GM12874 (cell line): ENCODE measurements around the gene IGDCC3.

Experiments used
- TF ChIP-seq, protein P1 (sequence below): IDR thresholded peaks from 2 replicates; pipeline ENCODE4 v1.5.1; 2011; ENCODE audit warnings: low read depth, mild to moderate bottlenecking, control low read depth, low read length, moderate library complexity; ENCODE audit not compliant: insufficient read depth

IGDCC3 gene

DNA sequence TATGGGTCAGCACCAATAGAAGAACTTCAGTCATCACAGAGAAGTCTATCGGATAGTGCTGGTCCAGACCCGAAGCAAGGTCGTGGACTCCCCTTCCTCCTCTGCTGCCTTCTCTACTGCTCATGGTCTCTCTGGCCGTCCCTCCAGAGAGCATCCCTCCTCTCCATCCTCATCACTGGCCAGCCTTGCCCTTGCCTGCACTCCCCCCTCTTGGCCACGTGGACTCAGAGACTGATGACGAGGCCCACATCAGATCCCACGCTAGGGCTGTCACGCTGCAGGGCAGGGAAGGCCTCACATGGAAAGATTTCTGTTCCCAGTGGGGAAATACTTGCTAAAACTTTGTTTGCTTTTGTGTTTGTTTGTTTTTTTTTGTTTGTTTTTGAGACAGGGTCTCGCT, 35.3 kb downstream of the IGDCC3 start:
- TF ChIP-seq, protein P1, sequence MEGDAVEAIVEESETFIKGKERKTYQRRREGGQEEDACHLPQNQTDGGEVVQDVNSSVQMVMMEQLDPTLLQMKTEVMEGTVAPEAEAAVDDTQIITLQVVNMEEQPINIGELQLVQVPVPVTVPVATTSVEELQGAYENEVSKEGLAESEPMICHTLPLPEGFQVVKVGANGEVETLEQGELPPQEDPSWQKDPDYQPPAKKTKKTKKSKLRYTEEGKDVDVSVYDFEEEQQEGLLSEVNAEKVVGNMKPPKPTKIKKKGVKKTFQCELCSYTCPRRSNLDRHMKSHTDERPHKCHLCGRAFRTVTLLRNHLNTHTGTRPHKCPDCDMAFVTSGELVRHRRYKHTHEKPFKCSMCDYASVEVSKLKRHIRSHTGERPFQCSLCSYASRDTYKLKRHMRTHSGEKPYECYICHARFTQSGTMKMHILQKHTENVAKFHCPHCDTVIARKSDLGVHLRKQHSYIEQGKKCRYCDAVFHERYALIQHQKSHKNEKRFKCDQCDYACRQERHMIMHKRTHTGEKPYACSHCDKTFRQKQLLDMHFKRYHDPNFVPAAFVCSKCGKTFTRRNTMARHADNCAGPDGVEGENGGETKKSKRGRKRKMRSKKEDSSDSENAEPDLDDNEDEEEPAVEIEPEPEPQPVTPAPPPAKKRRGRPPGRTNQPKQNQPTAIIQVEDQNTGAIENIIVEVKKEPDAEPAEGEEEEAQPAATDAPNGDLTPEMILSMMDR = no peak

DNA sequence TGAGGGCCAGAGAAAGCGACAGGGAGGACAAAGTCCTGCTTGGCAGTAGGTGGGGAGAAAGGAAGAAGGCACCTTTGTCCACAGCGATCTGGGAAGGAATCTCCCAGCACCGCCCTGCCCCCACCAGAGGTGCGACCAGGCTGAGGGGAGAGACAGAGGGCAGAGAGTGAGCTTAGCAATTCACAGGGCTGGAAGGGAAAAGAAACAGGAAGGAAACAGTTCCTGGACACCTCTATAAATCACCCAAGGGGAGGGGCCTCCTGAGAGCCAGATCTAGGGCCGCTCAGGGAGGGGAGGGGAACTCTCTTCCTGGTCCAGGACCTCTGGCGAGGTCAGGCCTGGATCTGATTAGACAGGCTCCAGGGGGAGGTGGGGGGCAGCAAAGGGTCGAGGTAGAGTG, 37.9 kb downstream of the IGDCC3 start:
- TF ChIP-seq, protein P1 = no peak

DNA sequence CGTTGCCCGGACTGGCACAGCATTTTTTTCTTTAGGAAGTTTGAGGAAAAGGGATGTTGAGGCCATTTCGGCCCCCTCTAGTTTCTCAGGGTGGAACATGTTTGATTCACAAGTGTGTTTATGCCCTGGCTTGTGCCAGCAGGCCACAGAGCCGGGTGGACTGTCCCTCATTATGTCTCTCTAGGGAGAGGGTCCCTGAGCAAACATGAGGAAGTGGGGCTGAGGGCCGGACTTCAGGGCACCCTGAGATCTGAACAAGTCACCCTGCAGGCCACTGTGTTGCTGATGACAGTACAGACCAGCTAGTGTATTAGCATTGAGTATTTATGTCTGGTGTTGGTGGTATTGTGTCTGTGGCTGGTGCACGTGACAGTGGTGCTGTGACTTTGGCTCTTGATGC, 38.4 kb downstream of the IGDCC3 start:
- TF ChIP-seq, protein P1 = no peak

DNA sequence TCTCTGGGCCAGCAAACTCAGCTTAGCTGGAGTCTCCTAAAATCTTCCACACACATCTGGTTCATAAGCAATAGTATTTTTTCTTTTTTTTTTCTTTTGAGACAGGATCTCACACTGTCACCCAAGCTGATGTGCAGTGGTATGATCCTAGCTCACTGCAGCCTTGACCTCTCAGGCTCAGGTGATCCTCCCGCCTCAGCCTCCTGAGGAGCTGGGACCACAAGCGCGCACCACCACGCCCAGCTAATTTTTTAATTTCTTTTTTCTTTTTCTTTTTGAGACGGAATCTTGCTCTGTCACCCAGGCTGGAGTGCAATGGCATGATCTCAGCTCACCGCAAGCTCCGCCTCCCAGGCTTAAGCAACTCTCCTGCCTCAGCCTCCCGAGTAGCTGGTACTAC, 39.0 kb downstream of the IGDCC3 start:
- TF ChIP-seq, protein P1 = no peak

DNA sequence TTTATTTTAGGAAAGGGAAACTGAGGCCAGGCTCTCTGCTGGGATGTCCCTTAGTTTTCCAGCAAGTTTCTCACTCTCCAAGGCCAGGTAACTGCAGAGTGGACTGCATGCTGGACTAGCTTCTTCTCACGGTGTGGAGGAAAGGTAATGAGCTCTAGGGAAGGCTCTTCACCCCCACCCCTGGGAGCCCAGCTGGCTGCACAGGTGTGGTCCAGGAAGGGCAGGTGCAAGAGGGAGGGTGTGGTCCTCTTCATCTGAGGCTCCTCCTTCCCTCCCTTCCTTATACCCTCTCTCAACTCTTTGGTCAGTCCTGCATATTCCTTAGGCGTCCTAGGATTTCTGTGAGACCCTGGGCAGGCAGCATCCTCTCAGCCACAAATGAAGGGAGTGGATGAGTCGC, 39.4 kb downstream of the IGDCC3 start:
- TF ChIP-seq, protein P1 = no peak

DNA sequence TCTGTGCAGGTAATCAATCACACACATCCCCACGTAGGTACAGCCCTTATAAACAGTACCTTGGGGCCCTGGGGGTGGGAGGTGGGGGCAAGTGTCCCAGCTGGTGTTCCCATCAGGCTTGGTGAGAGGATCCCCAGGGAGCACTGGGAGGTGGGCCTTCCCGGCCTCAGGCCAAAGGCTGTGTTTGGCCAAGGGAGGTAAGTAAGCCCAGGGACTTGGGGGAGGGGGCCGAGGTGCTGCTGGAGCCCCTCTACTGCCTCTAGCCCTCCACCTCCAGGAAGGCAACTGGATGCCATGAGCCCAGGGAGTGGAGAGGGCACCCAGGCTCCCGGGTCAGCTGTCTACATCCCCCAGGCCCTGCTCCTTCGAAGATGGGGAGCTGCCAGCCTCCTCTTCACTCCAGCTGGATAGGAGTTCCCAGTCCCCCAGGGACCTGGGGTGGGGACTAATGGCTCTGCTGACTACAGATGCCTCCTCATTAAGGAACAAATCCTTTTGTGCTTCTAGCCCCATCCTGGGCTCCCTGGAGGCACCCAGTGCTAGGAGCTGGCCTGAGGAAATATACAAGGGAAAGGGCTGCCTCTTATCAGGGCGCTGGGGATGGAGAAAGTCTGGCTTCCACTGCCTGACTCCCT, 40.2 kb downstream of the IGDCC3 start:
- TF ChIP-seq, protein P1 = no peak

DNA sequence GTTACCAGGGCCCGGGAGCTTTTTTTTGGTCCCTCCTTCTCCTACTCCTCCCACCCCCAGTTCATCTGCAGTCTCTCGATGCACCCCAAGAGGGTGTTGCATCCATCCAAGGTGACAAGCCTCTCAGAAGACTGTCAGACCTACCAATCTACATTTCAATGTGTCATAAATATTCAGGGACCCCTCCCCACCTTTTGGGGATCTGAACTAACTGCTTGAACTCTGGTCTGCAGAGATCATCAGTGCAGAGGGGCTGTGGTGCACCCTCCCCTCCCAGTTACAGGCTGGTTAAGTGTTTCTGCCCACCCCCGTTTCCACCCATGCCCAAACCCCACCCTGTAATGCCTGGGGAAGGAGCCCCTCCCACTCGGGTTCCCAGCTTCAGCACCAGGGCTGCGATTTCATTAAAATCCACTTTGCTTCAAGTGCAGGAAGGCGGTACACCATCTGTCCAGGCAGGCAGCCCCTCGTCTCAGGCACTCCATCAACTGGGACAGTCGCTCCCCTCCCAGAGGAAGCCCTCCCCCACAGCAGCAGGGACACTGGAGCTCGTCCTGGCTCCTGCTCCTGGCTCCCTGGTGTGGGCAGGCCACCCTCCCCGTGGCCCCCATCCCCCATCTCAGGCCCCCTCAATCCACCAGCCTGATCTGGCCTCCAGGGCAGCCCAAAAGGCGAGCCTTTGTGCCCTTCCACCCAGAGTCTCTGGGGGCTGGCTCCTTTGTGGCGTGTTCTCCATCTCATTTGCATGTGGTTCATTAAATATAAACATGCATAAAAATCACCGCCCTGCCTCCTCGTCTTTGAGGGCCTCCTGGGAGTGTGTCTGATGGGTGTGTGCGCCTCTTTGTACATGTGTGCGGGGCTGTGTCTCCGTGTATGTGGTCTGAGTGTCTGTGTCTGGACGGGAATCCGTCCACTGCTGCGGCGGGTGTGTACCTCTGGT, 41.0 kb downstream of the IGDCC3 start:
- TF ChIP-seq, protein P1 = no peak
